ENCODE data around the gene KCNJ1. TPM values are rescaled to one million over a fixed set of nuclear protein-coding genes. Genes with fewer than 3 reads are reported as not detected.

KCNJ1 gene
- total and polyA plus RNA-seq, 10 donors = 0.02 to 0.09 (median 0.03) TPM; not detected in 7

DNA sequence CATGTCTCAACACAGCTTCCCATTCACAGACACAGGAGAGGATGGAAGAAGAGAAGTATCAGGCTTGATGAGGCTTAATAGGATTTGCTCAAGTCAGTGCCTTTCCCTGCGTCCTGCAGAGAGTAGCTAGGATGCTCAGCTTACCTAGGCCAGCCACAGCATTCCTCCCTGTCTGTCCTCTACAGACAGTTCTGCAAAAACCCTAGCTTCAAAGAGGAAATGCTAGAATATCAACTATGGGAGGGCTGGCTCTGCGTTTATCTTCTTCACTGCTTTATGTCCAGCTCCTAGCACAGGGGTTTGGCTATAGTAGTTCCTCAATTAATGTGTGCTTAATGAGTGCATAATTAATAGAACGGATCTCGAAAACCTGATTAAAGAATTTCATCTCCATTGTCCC is 40.5 kb upstream of the KCNJ1 start:
- H3K27me3 ChIP-seq (replicated peaks in 1 of 7) = peaks cover 0 to 69% (median 7%) of the 10 kb centered on the region in 7 donors
- 67 to 77% (median 74%) methylated on average over 4 of the region's 4 CpGs for WGBS, 5 donors
- peaks cover 0 to 11% (median 0%) of the 10 kb centered on the region in 6 donors for H3K36me3 ChIP-seq
- no peaks in the 10 kb centered on the region for H3K9me3 ChIP-seq
- H3K4me3 ChIP-seq = no peak overlapping the region
- no peak for DNase-seq
- peak overlapping the region in 2 of 8 donors; percentile 58 to 70 for H3K27ac ChIP-seq
- no peak for TF ChIP-seq POLR2A (IDR thresholded peaks at IDR 0.05)
- TF ChIP-seq, protein P1, sequence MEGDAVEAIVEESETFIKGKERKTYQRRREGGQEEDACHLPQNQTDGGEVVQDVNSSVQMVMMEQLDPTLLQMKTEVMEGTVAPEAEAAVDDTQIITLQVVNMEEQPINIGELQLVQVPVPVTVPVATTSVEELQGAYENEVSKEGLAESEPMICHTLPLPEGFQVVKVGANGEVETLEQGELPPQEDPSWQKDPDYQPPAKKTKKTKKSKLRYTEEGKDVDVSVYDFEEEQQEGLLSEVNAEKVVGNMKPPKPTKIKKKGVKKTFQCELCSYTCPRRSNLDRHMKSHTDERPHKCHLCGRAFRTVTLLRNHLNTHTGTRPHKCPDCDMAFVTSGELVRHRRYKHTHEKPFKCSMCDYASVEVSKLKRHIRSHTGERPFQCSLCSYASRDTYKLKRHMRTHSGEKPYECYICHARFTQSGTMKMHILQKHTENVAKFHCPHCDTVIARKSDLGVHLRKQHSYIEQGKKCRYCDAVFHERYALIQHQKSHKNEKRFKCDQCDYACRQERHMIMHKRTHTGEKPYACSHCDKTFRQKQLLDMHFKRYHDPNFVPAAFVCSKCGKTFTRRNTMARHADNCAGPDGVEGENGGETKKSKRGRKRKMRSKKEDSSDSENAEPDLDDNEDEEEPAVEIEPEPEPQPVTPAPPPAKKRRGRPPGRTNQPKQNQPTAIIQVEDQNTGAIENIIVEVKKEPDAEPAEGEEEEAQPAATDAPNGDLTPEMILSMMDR (IDR thresholded peaks at IDR 0.05 in 8 of 11, conservative IDR thresholded peaks at IDR 0.05 in 3 of 11) = no peak
- TF ChIP-seq POLR2AphosphoS5 (IDR thresholded peaks at IDR 0.05) = no peak
- peaks cover 26 to 73% (median 60%) of the 10 kb centered on the region in 6 donors for H3K4me1 ChIP-seq
- intact Hi-C loops (cut with DNase I; ENCODE audit: low total_unique reads) = no loop called here

DNA sequence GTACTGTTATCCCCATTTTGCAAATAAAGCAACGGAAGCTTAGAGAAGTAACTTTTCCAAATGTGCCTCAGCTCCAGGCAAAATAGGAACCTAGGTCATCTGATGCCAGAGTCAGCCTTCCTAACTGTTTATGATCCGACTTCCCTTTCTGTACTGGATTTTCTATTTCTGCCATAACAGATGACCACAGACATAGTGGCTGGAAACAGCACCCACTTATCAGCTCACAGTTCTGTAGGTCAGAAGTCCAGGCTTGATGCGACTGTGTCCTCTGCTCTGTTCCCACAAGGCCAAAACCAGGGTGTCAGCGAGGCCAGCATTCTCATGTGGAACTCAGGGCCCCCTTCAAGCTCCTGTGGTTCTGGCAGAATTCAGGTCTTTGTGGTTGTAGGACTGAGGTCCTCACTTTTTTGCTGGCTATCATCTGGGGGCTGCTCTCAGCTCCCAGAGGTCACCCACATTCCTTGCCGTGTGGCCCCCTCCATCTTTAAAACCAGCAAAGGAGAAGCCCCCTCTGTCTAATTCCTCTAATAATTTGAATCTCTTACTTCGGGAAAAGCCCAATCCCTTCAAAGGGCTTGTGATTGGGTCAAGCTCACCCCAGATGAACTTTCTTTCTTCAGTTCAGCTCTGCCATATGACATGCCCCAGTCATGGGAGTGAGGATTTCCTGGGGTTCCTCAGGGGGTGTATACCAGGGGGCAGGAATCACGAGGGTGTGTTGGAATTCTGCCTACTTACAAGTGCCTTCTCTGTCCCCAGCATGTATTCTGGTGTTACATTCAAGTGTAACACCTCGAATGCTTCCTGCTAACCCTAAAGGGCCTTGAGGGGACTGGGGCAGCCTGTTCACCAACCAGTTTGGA is 39.3 kb upstream of the KCNJ1 start:
- Histone ChIP-seq H3K4me1 (peaks cover 26 to 78% (median 60%) of the 10 kb centered on the region in 6 donors), H3K27ac (peak overlapping the region in 4 of 8 donors; percentile 42 to 75 (median 58)), H3K27me3 (replicated peaks in 1 of 7) (peaks cover 0 to 74% (median 7%) of the 10 kb centered on the region in 7 donors), H3K4me3 (peak overlapping the region in 4 of 8 donors; percentile 54 to 73 (median 58)), H3K9me3 (no peaks in the 10 kb centered on the region), H3K36me3 (peaks cover 0 to 11% (median 0%) of the 10 kb centered on the region in 6 donors)
- TF ChIP-seq POLR2A (IDR thresholded peaks at IDR 0.05) (no peak), POLR2AphosphoS5 (IDR thresholded peaks at IDR 0.05) (no peak)
- TF ChIP-seq, protein P1 (IDR thresholded peaks at IDR 0.05 in 8 of 11, conservative IDR thresholded peaks at IDR 0.05 in 3 of 11) = peak in 1 of 11 experiments; percentile 5
- DNase-seq = no peak
- 60 to 74% (median 67%) methylated on average over 8 of the region's 8 CpGs for WGBS, 5 donors
- intact Hi-C loops (cut with DNase I; ENCODE audit: low total_unique reads) = no loop called here

DNA sequence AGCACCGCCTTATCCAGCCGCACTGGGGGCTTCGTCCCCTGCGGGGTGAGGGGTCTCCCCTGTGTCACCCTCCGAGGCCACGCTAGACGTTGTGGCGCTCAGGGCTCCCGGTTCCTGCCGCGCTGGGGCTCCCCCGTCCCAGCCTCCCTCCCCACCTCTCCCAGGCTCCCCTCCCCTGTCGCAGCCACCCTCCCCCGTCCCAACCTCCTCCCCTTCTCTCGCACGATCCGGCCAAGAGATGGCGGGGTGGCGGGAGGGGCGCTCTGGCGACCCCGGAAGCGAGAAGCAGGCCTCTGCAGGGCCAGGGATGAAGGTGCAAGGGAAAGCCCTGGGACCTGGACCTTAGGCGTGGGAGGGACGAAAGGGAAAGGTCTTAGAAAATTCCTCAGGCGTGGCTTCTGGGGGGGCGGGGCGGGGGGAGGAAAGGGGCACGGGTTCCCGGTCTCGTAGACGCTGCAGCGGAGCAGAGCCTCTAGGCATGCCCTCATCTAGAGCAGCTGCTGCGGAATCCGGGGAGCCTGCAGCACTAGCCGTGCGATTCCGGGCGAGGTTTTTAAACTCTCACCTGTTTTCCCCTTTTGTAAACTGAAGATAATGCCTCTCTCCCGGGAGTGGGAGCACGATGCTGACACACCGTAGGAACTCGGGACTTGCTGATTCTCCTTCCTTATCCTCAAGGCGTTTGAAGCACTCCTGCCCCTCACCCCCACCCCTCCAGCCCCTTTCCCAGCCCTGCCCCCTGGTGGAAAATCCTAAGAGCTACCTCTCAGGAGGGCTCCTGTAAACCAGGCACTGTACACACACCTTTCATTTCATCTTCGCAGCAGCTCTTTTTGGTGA is 38.5 kb upstream of the KCNJ1 start:
- 2 to 4% (median 3%) methylated on average over 31 to 45 of the region's 45 CpGs for WGBS, 5 donors
- no peak for DNase-seq
- intact Hi-C loops (cut with DNase I; ENCODE audit: low total_unique reads) = no loop called here
- H3K27me3 ChIP-seq (replicated peaks in 1 of 7) = peaks cover 0 to 74% (median 7%) of the 10 kb centered on the region in 7 donors
- no peaks in the 10 kb centered on the region for H3K9me3 ChIP-seq
- H3K27ac ChIP-seq = peak overlapping the region in 7 of 8 donors; percentile 14 to 75 (median 51)
- H3K4me3 ChIP-seq = peak overlapping the region; percentile 38 to 73 (median 52)
- H3K36me3 ChIP-seq = peaks cover 0 to 8% (median 0%) of the 10 kb centered on the region in 6 donors
- H3K4me1 ChIP-seq = peaks cover 26 to 81% (median 60%) of the 10 kb centered on the region in 6 donors
- TF ChIP-seq, protein P1 (IDR thresholded peaks at IDR 0.05 in 8 of 11, conservative IDR thresholded peaks at IDR 0.05 in 3 of 11) = peak in 7 of 11 experiments; percentile 9 to 60 (median 57)
- TF ChIP-seq POLR2AphosphoS5 (IDR thresholded peaks at IDR 0.05) = no peak
- no peak for TF ChIP-seq POLR2A (IDR thresholded peaks at IDR 0.05)
